Panc1 (cell line): Measurements from ENCODE around the gene CD164L2.

Source experiments
- CTCF ChIP-seq: fragments of 450-650 bp; IDR thresholded peaks from 2 replicates; pipeline ENCODE4 v1.5.1; 2017; ENCODE audit warnings: mild to moderate bottlenecking
- POLR2AphosphoS5 ChIP-seq: IDR thresholded peaks from 2 replicates; pipeline ENCODE4 v1.6.1; 2012; ENCODE audit warnings: mild to moderate bottlenecking, low read depth, low read length, moderate library complexity
- REST ChIP-seq, 2 experiments: IDR thresholded peaks; 2 replicates each; pipeline ENCODE4 v1.6.1; 2011 to 2012; ENCODE audit warnings: low read depth in 2 of 2, control low read depth in 1 of 2, low read length in 1 of 2, mild to moderate bottlenecking in 1 of 2, moderate library complexity in 1 of 2; ENCODE audit not compliant: insufficient read depth in 1 of 2
- SIN3A ChIP-seq: IDR thresholded peaks from 2 replicates; pipeline ENCODE4 v1.6.1; 2012; ENCODE audit warnings: low read depth, mild to moderate bottlenecking, low read length, moderate library complexity, borderline replicate concordance; ENCODE audit not compliant: insufficient read depth

DNA sequence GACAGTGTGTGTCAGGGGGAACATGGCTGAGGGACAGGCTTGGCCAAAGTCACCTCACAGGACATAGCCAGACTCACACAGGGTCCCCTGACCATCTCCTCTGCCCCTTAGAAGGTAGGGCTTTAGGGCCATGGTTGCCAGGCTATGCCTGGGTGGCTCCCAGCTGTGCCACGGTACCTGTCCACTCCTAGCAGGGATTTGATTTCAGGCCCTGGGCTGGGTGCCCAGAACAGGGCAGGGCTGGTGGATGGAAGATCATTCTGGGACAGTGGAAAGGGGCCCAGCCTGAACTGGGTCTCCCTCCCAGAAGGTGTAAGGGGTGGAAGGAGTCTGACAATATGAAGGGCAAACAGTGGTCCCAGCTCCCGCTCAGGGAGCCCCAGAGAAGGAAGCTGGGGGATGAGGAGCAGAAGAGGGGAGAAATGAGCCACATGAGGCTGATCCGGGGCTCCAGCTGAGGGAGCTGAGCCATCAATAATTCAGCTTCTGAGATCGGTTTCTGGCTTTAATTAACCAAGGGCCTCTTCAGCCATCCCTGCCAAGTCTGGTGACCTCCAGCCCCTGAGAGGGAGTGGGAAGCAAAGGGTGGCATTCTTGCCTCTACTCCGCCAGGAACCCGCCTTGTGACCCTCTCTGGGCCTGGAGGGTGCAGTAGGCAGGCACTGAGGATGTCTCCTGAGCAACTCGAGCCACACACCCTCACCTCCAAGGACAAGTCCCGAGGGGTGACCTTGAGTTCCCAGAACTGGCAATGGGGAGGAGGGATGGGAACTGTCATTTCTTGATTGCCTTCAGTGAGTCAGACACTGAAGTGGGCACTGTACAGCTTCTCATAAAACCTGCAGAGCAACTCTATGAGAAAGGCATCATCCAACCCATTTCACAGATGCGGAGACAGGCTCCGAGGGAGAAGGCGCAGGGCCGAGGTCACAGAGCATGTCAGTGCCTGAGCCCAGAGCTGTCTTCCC, 2.1 kb downstream of the CD164L2 start:
- TF ChIP-seq CTCF (no peak), SIN3A (no peak), POLR2AphosphoS5 (no peak), REST (IDR thresholded peaks at IDR 0.05; ENCODE audit: insufficient read depth in 1 of 2, low read depth in 2 of 2, low read length in 1 of 2) (no peak)
